HG03097 (cell line): ENCODE measurements around the gene MBOAT2.

Experiments
- ATAC-seq: cut with Tn5 transposase; IDR thresholded peaks from one replicate; pipeline ENCODE4 v1.9.1; 2021; ENCODE audit not compliant: unreplicated experiment, low FRiP score

The MBOAT2 gene

GRCh38 chr2:8836971-8837794, 166.3 kb downstream of the MBOAT2 start, which contains the start of gene KIDINS220:
KIDINS220 (minus strand) TSS chr2:8837613; CDS start chr2:8827093, 10,520 bp downstream.
- ATAC-seq = peak; percentile 81

GRCh38 chr2:8835279-8835678, 168.2 kb downstream of the MBOAT2 start:
- no peak for ATAC-seq

- ATAC-seq = no peak
These were observed 169.6 kb downstream of the MBOAT2 start for GRCh38 chr2:8833853-8834252.

GRCh38 chr2:8831516-8831915, 172.0 kb downstream of the MBOAT2 start:
- ATAC-seq = no peak

- ATAC-seq = no peak
These were observed 175.8 kb downstream of the MBOAT2 start for GRCh38 chr2:8827729-8828128.

DNA sequence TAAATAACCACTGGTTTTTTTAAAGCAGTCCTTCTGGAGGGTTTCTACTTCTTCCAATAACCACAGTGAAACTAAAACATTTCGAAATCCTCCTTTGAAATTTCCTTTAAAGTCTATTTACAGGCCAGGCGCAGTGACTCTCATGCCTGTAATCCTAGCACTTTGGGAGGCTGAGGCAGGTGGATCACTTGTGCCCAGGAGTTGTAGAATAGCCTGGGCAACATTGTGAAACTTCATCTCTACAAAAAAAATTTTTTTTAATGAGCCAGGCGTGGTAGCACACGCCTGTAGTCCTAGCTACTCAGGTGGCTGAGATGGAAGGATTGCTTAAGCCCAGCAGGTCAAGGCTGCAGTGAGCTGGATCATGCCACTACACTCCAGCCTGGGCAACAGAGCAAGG, 181.3 kb downstream of the MBOAT2 start:
- no peak for ATAC-seq

DNA sequence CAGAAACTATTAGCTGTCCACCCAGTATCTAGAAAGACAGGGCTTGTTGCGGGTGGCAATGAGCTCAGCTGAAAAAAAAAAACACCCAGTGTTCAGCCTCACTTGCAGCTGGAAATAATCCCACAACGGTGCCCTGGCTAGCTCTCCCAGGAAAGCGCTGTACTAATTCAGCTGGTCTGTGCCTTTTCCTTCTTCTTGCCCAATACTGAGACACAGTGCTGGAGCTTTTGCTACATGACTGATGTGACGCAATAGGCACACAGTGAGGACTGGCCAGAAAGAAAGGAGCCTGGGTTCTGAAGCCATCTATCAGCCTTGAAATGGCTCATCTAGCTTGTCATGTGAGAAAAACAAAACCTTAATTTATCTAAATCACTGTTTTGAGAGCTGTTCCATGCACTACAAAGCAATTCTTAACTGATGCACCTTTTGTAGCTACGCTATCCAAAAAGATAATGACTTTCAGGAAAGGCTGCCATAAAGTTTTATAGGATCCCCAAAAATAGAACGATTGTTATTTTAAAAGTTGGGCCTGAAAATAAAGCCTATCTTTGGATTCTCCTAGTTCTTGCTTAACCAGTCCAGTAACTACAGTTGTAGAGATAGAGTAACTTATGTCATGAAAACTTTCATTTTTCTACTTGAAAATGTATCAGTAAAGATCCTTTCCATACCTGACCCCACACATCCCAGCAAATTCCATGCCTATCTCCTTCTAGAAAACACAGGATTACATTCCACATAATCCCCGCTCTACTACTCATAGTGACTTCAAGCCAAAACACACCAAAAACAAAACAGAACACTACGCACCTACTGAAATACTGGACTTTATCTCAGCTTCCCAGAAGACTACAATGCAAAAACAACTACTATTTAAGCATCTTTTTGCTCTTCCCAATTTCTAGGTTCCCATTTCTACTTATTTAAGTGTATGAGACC, 181.9 kb downstream of the MBOAT2 start:
- ATAC-seq = no peak

GRCh38 chr2:8819948-8820347, 183.5 kb downstream of the MBOAT2 start:
- no peak for ATAC-seq

DNA sequence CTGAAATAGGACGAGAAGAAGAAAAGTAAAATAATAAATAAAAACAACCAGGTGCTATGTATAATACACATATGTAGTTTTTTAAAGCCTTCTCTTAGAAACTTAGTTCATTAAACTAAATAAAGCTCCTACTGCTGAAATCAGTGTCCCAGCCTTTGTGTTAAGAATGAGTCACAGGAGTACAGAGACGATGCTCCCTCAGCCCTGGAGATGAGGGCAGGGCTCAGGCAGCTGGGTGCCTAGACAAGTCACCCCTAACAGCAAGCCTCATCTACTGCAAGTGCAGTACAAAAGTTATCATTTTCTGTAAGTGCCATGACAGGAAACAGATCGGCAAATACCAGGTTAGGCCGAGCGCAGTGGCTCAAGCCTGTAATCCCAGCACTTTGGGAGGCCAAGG, 184.3 kb downstream of the MBOAT2 start:
- ATAC-seq = no peak

GRCh38 chr2:8817221-8817620, 186.3 kb downstream of the MBOAT2 start:
- no peak for ATAC-seq

DNA sequence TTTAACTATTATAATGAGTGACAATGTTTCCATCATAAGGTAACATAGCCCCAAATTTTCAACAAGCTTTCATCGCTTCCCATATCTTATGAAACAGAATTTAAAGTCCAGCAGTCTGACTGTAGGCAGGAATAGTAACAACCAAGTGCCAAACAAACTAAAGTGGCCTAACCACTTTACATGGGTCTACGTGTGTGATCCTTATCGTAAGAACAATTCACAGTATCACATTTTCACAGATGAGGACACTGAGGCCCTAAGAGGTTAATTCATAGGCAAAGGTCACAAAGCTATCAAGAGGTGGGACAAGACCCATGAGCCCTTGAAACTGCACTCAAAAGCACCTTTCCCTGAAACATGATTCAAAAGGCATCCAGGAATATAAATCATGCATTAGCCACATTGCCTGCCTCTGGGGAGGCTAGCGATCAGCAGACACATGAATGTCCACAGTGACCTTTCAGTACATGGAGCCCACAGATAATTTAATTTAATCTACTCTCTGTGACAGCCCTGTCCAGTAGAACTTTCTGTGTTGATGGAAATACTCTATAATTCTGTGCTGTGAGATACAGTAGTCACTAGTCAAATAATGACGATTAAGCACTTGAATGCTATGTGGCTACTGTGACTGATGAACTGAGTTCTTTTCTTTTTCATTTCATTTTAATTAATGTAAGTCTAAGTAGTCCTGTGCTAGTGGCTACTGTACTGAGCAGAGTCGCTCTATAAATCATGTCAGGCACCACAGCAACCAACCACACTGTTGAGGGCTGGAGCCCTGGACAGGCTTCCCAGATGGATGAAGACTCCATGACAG, 196.4 kb downstream of the MBOAT2 start:
- no peak for ATAC-seq

DNA sequence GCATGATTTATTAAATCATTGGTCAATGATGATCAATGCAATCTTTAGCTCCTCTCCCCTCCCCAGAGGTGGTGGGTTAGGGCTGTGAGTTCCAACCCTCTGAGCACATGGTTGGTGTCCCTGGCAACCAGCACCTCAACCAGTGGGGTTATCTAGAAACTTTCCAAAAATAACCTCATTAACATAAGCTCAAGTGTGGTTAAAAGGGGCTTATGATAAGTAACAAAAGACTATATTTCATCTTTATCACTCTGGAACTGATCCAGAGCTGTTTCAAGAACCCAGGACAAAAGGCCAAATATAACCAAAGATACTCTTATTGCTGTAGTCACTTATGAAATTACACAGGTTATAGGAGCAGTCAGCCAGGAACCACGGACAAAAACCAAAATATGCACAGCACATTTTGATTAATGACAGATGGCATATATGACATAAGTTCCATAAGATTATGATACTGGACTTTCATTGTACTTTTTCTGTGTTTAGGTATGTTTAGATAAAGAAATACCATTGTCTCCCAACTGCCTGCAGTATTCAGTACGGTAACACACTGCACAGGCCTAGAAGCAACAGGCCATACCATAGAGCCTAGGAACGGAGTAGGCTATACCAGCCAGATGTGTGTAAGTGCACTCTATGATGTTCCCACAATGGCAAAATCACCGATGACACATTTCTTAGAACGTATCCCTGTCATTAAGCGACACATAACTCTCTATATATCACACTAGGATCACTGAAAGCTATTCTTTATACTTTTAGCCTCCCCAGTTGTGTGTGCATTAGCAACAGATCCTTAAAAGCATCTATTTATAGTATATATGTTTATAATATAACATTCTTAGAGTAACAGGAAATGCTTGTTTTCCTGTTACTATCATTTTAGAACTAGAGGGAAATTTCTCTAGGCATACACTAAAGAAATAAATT, 197.9 kb downstream of the MBOAT2 start:
- no peak for ATAC-seq

- peak; percentile 93 for ATAC-seq
These were observed 199.7 kb downstream of the MBOAT2 start for GRCh38 chr2:8803658-8804379.

GRCh38 chr2:8802741-8803140, 200.7 kb downstream of the MBOAT2 start:
- ATAC-seq = no peak
